AG10803 (cell line): ENCODE measurements around the gene TEX48.

Experiments
- DNase-seq: peaks from one replicate; pipeline ENCODE4 v3.0.0; 2010; ENCODE audit warnings: low read depth
- H3K4me3 ChIP-seq: 2 replicates; pipeline ENCODE4 v1.5.1; 2011; ENCODE audit warnings: mild to moderate bottlenecking, low read length, control low read depth
- TF ChIP-seq, protein P1 (sequence below): conservative IDR thresholded peaks from 2 replicates; pipeline ENCODE4 v1.5.1; 2011; ENCODE audit warnings: mild to moderate bottlenecking, low read length, control low read depth, inconsistent platforms

Gene TEX48

GRCh38 chr9:114722081-114722621, 40.2 kb upstream of the TEX48 start:
- no peak overlapping the region for H3K4me3 ChIP-seq
- peak; percentile 82 for DNase-seq
- TF ChIP-seq, protein P1, sequence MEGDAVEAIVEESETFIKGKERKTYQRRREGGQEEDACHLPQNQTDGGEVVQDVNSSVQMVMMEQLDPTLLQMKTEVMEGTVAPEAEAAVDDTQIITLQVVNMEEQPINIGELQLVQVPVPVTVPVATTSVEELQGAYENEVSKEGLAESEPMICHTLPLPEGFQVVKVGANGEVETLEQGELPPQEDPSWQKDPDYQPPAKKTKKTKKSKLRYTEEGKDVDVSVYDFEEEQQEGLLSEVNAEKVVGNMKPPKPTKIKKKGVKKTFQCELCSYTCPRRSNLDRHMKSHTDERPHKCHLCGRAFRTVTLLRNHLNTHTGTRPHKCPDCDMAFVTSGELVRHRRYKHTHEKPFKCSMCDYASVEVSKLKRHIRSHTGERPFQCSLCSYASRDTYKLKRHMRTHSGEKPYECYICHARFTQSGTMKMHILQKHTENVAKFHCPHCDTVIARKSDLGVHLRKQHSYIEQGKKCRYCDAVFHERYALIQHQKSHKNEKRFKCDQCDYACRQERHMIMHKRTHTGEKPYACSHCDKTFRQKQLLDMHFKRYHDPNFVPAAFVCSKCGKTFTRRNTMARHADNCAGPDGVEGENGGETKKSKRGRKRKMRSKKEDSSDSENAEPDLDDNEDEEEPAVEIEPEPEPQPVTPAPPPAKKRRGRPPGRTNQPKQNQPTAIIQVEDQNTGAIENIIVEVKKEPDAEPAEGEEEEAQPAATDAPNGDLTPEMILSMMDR = no peak

GRCh38 chr9:114721491-114722079, 39.6 kb upstream of the TEX48 start:
- TF ChIP-seq, protein P1 = no peak
- no peak overlapping the region for H3K4me3 ChIP-seq
- no peak for DNase-seq

DNA sequence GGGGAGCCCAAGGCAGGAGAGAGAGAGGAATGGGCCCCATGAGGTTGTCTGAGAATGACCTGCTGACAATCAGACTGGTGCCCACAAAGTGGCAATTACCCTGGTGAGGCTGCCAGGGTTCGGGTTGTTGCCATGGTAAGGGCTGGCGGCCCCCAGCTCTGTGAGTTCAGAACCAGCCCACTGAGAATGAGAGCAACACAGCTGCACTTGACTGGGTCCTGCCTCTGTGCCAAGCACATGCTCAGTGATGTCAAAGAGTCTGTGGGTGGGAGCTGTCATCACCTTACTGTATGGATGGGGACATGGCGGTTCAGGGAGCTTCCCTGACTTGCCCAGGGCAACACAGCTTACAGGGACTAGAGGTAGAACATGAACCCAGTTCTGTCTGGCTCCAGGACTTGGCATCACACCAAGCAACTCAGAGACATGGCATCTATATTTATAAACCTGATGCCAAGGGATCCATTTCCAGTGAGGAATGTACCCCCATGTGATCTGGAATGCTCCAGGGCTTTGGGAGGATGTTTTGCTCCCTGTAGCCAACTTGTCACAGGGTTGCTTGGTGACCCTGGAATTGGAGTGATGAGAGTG, 38.2 kb upstream of the TEX48 start:
- DNase-seq = peak; percentile 62
- TF ChIP-seq, protein P1 = no peak

GRCh38 chr9:114719290-114719689, 37.3 kb upstream of the TEX48 start:
- TF ChIP-seq, protein P1 = no peak
- no peak for DNase-seq
- no peak overlapping the region for H3K4me3 ChIP-seq

More for the DNA sequence above, 38.2 kb upstream of the TEX48 start:
- no peak overlapping the region for H3K4me3 ChIP-seq

DNA sequence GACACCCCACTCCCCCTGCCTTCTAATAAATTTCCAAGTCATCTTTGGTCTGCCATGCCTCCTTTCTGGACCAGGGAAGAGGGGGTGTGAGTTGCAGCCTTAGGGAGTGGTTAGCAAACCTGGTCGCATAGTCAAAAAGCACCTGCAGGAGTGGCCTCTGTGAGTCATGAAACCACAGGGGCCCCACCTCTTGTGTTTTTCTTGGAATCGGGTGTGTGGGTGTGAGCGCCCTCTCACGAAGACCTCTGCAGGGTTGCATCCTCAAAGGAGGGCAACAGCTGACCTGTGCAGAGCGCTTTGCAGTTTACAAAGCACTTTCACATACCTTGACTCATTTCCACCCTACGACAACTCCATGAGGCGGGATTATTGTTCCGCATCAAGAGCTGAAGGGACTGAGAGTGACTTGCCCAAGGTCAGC, 36.8 kb upstream of the TEX48 start:
- no peak for DNase-seq

GRCh38 chr9:114717908-114718486, 36.0 kb upstream of the TEX48 start:
- no peak for DNase-seq
- H3K4me3 ChIP-seq = no peak overlapping the region
- TF ChIP-seq, protein P1 = no peak

More for the DNA sequence above, 36.8 kb upstream of the TEX48 start:
- TF ChIP-seq, protein P1 = no peak
- no peak overlapping the region for H3K4me3 ChIP-seq
